ENCODE measurements around the gene PLPPR2.
A peak's percentile ranks its signal among the peaks of the same experiment; 100 is the strongest.

Gene PLPPR2

GRCh38 chr19:11345122-11345803 lies 10.0 kb upstream of the PLPPR2 start:
- H3K79me2 ChIP-seq (ENCODE audit: control insufficient read depth, insufficient read depth, low read length, poor library complexity) = no peaks in the 10 kb centered on the region
- H3K4ac ChIP-seq (ENCODE audit: low read depth, low read length) = no peak overlapping the region
- H3K27ac ChIP-seq (ENCODE audit: low read depth, low read length) = no peak overlapping the region
- H3K27me3 ChIP-seq (ENCODE audit: insufficient read depth, low read length) = no peaks in the 10 kb centered on the region
- H4K8ac ChIP-seq (ENCODE audit: low read depth, low read length) = no peak overlapping the region
- no peak overlapping the region for H2BK12ac ChIP-seq (ENCODE audit: low read length)
- no peak overlapping the region for H4K91ac ChIP-seq (ENCODE audit: low read depth, low read length)
- H3K4me3 ChIP-seq (ENCODE audit: low read depth, low read length) = peak overlapping the region; percentile 2
- peaks cover 6 to 7% of the 10 kb centered on the region in 2 experiments for H3K4me1 ChIP-seq (ENCODE audit: control insufficient read depth in 1 of 2, insufficient read depth in 2 of 2, low read length in 2 of 2)
- no peak overlapping the region for H4K12ac ChIP-seq (ENCODE audit: low read depth, low read length)
- H3K9ac ChIP-seq (ENCODE audit: low read length) = no peak overlapping the region
- peak overlapping the region; percentile 73 for H3K4me2 ChIP-seq (ENCODE audit: low read length)
- peaks cover 8% of the 10 kb centered on the region for H3K9me3 ChIP-seq (ENCODE audit: insufficient read depth, low read depth, low read length)
- H3K36me3 ChIP-seq (ENCODE audit: control insufficient read depth in 1 of 2, insufficient read depth in 2 of 2, low read length in 2 of 2) = no peaks in the 10 kb centered on the region
- H3K23ac ChIP-seq (ENCODE audit: low read length) = no peak overlapping the region
- WGBS (ENCODE audit: extremely low coverage, insufficient coverage, insufficient read length) = no CpG with 5 or more reads among the region's 15 CpGs
- no peak overlapping the region for H2BK120ac ChIP-seq (ENCODE audit: insufficient read depth, low read length, poor library complexity)
- H3K18ac ChIP-seq (ENCODE audit: low read length) = no peak overlapping the region
- H2AK5ac ChIP-seq (ENCODE audit: low read length) = no peak overlapping the region
- H3K79me1 ChIP-seq (ENCODE audit: low read length) = peaks cover 3% of the 10 kb centered on the region
- no peak for DNase-seq
- H3K14ac ChIP-seq (ENCODE audit: low read length) = no peak overlapping the region
- no peak overlapping the region for H2BK5ac ChIP-seq (ENCODE audit: low read depth, low read length, poor library complexity)
- peak overlapping the region; percentile 1 for H2AFZ ChIP-seq (ENCODE audit: insufficient read depth, low read length, poor library complexity)

- Histone ChIP-seq H3K4me1 (ENCODE audit: control insufficient read depth in 1 of 2, insufficient read depth in 2 of 2, low read length in 2 of 2) (peaks cover 6 to 7% of the 10 kb centered on the region in 2 experiments), H3K36me3 (ENCODE audit: control insufficient read depth in 1 of 2, insufficient read depth in 2 of 2, low read length in 2 of 2) (no peaks in the 10 kb centered on the region), H4K8ac (ENCODE audit: low read depth, low read length) (peak within 1 kb of the TSS; percentile 87), H3K4me2 (ENCODE audit: low read length) (peak within 1 kb of the TSS; percentile 90), H3K23ac (ENCODE audit: low read length) (no peak within 1 kb of the TSS), H2BK12ac (ENCODE audit: low read length) (no peak within 1 kb of the TSS), H2AK5ac (ENCODE audit: low read length) (no peak within 1 kb of the TSS), H3K79me2 (ENCODE audit: control insufficient read depth, insufficient read depth, low read length, poor library complexity) (no peaks in the 10 kb centered on the region), H4K12ac (ENCODE audit: low read depth, low read length) (peak within 1 kb of the TSS; percentile 84), H3K9ac (ENCODE audit: low read length) (peak within 1 kb of the TSS; percentile 65), H3K18ac (ENCODE audit: low read length) (no peak within 1 kb of the TSS), H3K79me1 (ENCODE audit: low read length) (peaks cover 3% of the 10 kb centered on the region), H3K4me3 (ENCODE audit: low read depth, low read length) (peak within 1 kb of the TSS; percentile 80), H3K27ac (ENCODE audit: low read depth, low read length) (peak within 1 kb of the TSS; percentile 45), H3K4ac (ENCODE audit: low read depth, low read length) (no peak within 1 kb of the TSS), H2AFZ (ENCODE audit: insufficient read depth, low read length, poor library complexity) (peak within 1 kb of the TSS; percentile 82), H3K27me3 (ENCODE audit: insufficient read depth, low read length) (no peaks in the 10 kb centered on the region), H3K9me3 (ENCODE audit: insufficient read depth, low read depth, low read length) (peaks cover 11% of the 10 kb centered on the region), H4K91ac (ENCODE audit: low read depth, low read length) (peak within 1 kb of the TSS; percentile 27), H2BK120ac (ENCODE audit: insufficient read depth, low read length, poor library complexity) (no peak within 1 kb of the TSS), H3K14ac (ENCODE audit: low read length) (peak within 1 kb of the TSS; percentile 37), H2BK5ac (ENCODE audit: low read depth, low read length, poor library complexity) (no peak within 1 kb of the TSS)
- DNase-seq = peak; percentile 99 to 100
- WGBS (ENCODE audit: extremely low coverage, insufficient coverage, insufficient read length) = no CpG with 5 or more reads among the region's 50 CpGs
Measured at GRCh38 chr19:11346104-11346940, 8.9 kb upstream of the PLPPR2 start, which contains the start of the genes CCDC159 and TMEM205. TSS of gene CCDC159 (plus strand) at chr19:11346519. CDS start at chr19:11346607, 88 bp downstream. TSS of gene TMEM205 (minus strand) at chr19:11346268. CDS start at chr19:11345619, 649 bp downstream.

- Histone ChIP-seq H3K18ac (ENCODE audit: low read length) (no peak overlapping the region), H2BK12ac (ENCODE audit: low read length) (no peak overlapping the region), H3K79me2 (ENCODE audit: control insufficient read depth, insufficient read depth, low read length, poor library complexity) (no peaks in the 10 kb centered on the region), H2BK120ac (ENCODE audit: insufficient read depth, low read length, poor library complexity) (no peak overlapping the region), H3K14ac (ENCODE audit: low read length) (no peak overlapping the region), H3K27me3 (ENCODE audit: insufficient read depth, low read length) (no peaks in the 10 kb centered on the region), H3K4me3 (ENCODE audit: low read depth, low read length) (no peak overlapping the region), H4K8ac (ENCODE audit: low read depth, low read length) (no peak overlapping the region), H3K4ac (ENCODE audit: low read depth, low read length) (no peak overlapping the region), H3K23ac (ENCODE audit: low read length) (no peak overlapping the region), H3K27ac (ENCODE audit: low read depth, low read length) (no peak overlapping the region), H3K4me1 (ENCODE audit: control insufficient read depth in 1 of 2, insufficient read depth in 2 of 2, low read length in 2 of 2) (peaks cover 6 to 7% of the 10 kb centered on the region in 2 experiments), H2AFZ (ENCODE audit: insufficient read depth, low read length, poor library complexity) (no peak overlapping the region), H4K12ac (ENCODE audit: low read depth, low read length) (no peak overlapping the region), H3K36me3 (ENCODE audit: control insufficient read depth in 1 of 2, insufficient read depth in 2 of 2, low read length in 2 of 2) (no peaks in the 10 kb centered on the region), H2AK5ac (ENCODE audit: low read length) (no peak overlapping the region), H3K79me1 (ENCODE audit: low read length) (peaks cover 3% of the 10 kb centered on the region), H2BK5ac (ENCODE audit: low read depth, low read length, poor library complexity) (no peak overlapping the region), H4K91ac (ENCODE audit: low read depth, low read length) (no peak overlapping the region), H3K9ac (ENCODE audit: low read length) (no peak overlapping the region), H3K4me2 (ENCODE audit: low read length) (no peak overlapping the region), H3K9me3 (ENCODE audit: insufficient read depth, low read depth, low read length) (peaks cover 11% of the 10 kb centered on the region)
- no peak for DNase-seq
- WGBS (ENCODE audit: extremely low coverage, insufficient coverage, insufficient read length) = no CpG with 5 or more reads among the region's 7 CpGs
Measured at GRCh38 chr19:11347546-11348039, 7.6 kb upstream of the PLPPR2 start.

- H3K9ac ChIP-seq (ENCODE audit: low read length) = no peak overlapping the region
- H4K12ac ChIP-seq (ENCODE audit: low read depth, low read length) = no peak overlapping the region
- no peak overlapping the region for H3K23ac ChIP-seq (ENCODE audit: low read length)
- H3K27me3 ChIP-seq (ENCODE audit: insufficient read depth, low read length) = no peaks in the 10 kb centered on the region
- no peak overlapping the region for H2BK12ac ChIP-seq (ENCODE audit: low read length)
- peaks cover 11% of the 10 kb centered on the region for H3K9me3 ChIP-seq (ENCODE audit: insufficient read depth, low read depth, low read length)
- H4K91ac ChIP-seq (ENCODE audit: low read depth, low read length) = no peak overlapping the region
- H2BK5ac ChIP-seq (ENCODE audit: low read depth, low read length, poor library complexity) = no peak overlapping the region
- H2AFZ ChIP-seq (ENCODE audit: insufficient read depth, low read length, poor library complexity) = no peak overlapping the region
- no peak for DNase-seq
- no peak overlapping the region for H3K4ac ChIP-seq (ENCODE audit: low read depth, low read length)
- no peaks in the 10 kb centered on the region for H3K36me3 ChIP-seq (ENCODE audit: control insufficient read depth in 1 of 2, insufficient read depth in 2 of 2, low read length in 2 of 2)
- peaks cover 6 to 7% of the 10 kb centered on the region in 2 experiments for H3K4me1 ChIP-seq (ENCODE audit: control insufficient read depth in 1 of 2, insufficient read depth in 2 of 2, low read length in 2 of 2)
- no peak overlapping the region for H3K18ac ChIP-seq (ENCODE audit: low read length)
- H3K27ac ChIP-seq (ENCODE audit: low read depth, low read length) = no peak overlapping the region
- peaks cover 3% of the 10 kb centered on the region for H3K79me1 ChIP-seq (ENCODE audit: low read length)
- WGBS (ENCODE audit: extremely low coverage, insufficient coverage, insufficient read length) = no CpG with 5 or more reads among the region's 4 CpGs
- no peak overlapping the region for H2AK5ac ChIP-seq (ENCODE audit: low read length)
- H2BK120ac ChIP-seq (ENCODE audit: insufficient read depth, low read length, poor library complexity) = no peak overlapping the region
- H4K8ac ChIP-seq (ENCODE audit: low read depth, low read length) = no peak overlapping the region
- no peak overlapping the region for H3K14ac ChIP-seq (ENCODE audit: low read length)
- H3K4me3 ChIP-seq (ENCODE audit: low read depth, low read length) = no peak overlapping the region
- no peak overlapping the region for H3K4me2 ChIP-seq (ENCODE audit: low read length)
- H3K79me2 ChIP-seq (ENCODE audit: control insufficient read depth, insufficient read depth, low read length, poor library complexity) = no peaks in the 10 kb centered on the region
Measured at GRCh38 chr19:11349171-11349570, 6.1 kb upstream of the PLPPR2 start.

Measured in trophoblast cell (in vitro differentiated cells and primary cell).